Renal cortex interstitium (tissue), 11 donors: ENCODE results near the gene LNPK. TPM values are rescaled to one million over a fixed set of nuclear protein-coding genes. Genes with fewer than 3 reads are reported as not detected.

ENCODE experiments used
- DNase-seq, 11 donors: peaks; one replicate each; pipeline ENCODE4 v3.0.0-alpha.2; 2013; ENCODE audit warnings: low read depth in 9 of 11, low spot score in 4 of 11; ENCODE audit errors: extremely low read depth in 1 of 11
- polyA plus RNA-seq, 3 donors: library from polyadenylated mRNA; unstranded; fragments of 120-200 nt; gene quantifications; one replicate each; pipeline ENCODE4 v1.2.1, GENCODE V29; 2013; ENCODE audit not compliant: insufficient read length in 3 of 3

The LNPK gene
- polyA plus RNA-seq, 3 donors: 20.8 to 28.3 (median 26.6) TPM

DNA sequence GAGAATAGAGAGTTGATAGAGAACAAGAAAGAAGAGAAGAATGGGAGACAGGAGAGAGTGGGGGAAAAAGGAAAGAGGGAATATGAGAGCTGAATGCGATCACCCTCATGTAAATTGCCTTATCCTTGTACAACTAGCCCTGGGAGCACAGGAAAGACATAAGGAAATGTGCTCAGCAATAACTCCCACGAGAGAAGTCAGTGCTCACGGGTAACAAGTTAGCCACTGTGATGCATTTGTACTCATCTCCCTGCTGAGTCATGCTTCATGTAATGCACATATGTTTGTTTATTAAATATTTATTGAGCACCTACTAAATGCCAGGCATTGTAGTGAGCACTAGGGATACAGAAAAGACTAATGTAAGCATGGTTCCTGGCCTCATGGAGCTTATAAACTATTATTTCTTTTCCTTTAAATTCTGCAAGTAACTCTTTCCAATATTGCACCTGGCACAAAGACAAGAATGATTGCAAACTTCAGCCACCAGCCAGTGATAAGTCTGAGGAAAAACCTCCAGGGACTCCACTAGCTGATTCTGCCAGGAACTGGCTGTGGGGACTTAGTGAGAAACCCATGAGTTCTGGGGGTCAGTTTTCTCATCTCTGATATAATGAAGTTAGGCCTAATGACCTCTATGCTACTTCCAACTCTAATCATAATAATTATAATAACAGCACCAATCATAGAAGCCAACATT is 124.1 kb downstream of the LNPK start:
- DNase-seq: no peak

DNA sequence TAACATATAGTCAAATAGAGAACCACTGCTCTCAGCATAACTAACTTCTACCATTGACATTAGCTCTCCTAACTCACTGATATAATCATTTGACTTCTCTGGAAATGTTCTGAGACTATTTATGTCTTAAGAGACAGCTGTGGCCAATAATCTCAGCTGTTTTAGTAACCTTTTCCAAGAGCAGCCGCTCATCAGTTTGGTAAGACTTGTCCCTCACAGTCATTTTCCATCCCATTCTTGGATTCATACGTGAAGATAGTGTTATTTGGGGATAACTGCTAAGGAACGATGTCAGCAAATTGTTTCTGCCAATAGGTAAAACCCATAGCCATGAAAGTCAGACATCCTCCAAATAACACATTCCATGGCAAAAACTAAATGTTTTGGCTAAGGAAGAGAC is 127.8 kb downstream of the LNPK start:
- DNase-seq: no peak

Other genes with a start within 250 kb of the LNPK start
- gene EVX2, start 81.7 kb upstream of the LNPK start, polyA plus RNA-seq: not detected
- gene HOXD13, start 90.5 kb upstream of the LNPK start, polyA plus RNA-seq: under 1 TPM; 0.14 to 0.22 (median 0.17) TPM
- under 1 TPM; 0.26 to 0.76 (median 0.62) TPM for gene HOXD12, start 97.5 kb upstream of the LNPK start, polyA plus RNA-seq
- 10 to 100 TPM; 55.1 to 72.7 (median 67.2) TPM for gene HOXD11, start 105.0 kb upstream of the LNPK start, polyA plus RNA-seq
- gene HOXD10, start 114.5 kb upstream of the LNPK start, polyA plus RNA-seq: 100 to 1,000 TPM; 163 to 188 (median 178) TPM
- 10 to 100 TPM; 74.3 to 99.6 (median 80.9) TPM for gene HOXD9, start 120.5 kb upstream of the LNPK start, polyA plus RNA-seq
- 100 to 1,000 TPM; 169 to 187 (median 181) TPM for gene HOXD8, start 127.4 kb upstream of the LNPK start, polyA plus RNA-seq
- gene HOXD4, start 149.3 kb upstream of the LNPK start, polyA plus RNA-seq: 10 to 100 TPM; 47.8 to 80.8 (median 56.1) TPM
- gene HOXD3, start 155.0 kb upstream of the LNPK start, polyA plus RNA-seq: 10 to 100 TPM; 25.3 to 30.3 (median 26.5) TPM
- gene HOXD1, start 186.4 kb upstream of the LNPK start, polyA plus RNA-seq: 10 to 100 TPM in 2 of 3 donors, 1 to 10 TPM in 1; 9.8 to 12.4 (median 10.4) TPM